Stimulated activated CD8-positive, alpha-beta memory T cell treated with anti-CD3 and anti-CD28 coated beads, Interleukin-12 subunit alpha, Interleukin-12 subunit beta, amount 100 ng/mL, for 4 hours (primary cell): ENCODE results near the gene XAGE1B.
"Not testable (repeated sequence)": the region's sequence is repeated elsewhere in the genome, so short reads cannot be mapped to it uniquely, and the experiment has no call there.

Source experiments
- DNase-seq: peaks from one replicate; pipeline ENCODE4 v3.0.0-alpha.2; 2020; ENCODE audit warnings: low read depth

The XAGE1B gene

GRCh38 chrX:52516987-52517325 is at the start of gene XAGE1B:
TSS of gene XAGE1B (minus strand) at chrX:52517063. CDS start at chrX:52515527, 1,536 bp downstream.
- not testable (repeated sequence) for DNase-seq

DNA sequence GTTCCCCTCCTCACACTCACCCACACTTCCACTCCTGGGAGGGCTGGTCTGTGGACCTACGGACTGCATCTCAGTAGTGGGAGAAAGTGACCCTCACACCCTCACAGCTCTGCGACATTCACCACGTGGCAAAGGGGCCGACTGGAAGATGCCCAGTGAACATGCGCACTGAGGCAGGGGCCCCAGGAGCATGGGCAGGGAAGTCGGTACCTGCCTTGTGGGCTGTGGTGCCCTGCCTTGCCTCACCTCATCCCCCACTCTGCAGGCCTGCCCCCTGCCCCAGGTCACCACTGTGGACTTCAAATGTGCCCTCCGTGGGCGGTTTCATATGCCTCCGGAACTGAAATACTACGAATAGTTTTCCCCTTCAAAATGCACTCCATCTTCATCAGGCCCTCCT is 46.2 kb upstream of the XAGE1B start:
- no peak for DNase-seq

DNA sequence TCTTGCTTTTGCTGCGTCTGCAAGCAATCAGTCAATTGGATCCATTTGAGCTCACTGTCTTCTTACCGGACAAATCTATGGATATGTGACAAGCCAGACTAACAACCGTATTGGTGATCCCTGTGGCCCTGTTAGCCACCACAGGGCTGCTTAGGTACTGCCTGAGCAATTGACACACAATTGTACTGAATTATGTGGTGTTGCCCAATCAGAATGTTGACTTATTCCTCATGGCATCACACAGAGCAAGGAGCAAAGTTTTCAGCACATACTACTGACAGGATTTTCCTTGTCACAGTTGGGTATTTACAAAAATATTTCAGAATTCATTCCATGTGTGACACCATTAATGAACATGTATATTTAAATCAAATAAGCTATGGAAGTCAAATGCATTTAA is 41.3 kb upstream of the XAGE1B start:
- no peak for DNase-seq

DNA sequence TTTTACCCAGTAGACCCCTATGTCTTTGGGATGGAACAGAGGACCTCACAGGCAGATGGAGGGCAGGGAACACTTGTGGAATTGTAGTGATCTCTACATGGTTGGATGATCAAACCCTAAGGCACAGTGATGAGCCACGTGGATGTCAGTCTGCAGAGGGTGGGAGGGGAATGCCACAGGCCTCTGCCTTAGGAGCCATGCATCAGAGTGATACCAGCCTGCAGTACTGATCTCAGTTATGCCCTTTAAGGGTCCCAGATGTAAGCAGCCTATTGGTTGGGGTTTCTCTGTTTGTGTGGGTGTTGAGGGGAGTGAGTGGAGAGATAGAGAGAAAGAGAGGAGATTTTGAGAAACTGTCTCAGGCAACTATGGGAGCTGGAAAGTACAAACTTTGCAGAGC is 39.9 kb upstream of the XAGE1B start:
- DNase-seq, result no peak

GRCh38 chrX:52553995-52554642 is 37.3 kb upstream of the XAGE1B start:
- DNase-seq, result no peak

GRCh38 chrX:52548769-52549168 is 31.9 kb upstream of the XAGE1B start:
- DNase-seq, result not testable (repeated sequence)

GRCh38 chrX:52544147-52544840 is 27.4 kb upstream of the XAGE1B start:
- DNase-seq, result no peak

GRCh38 chrX:52542311-52542710 is 25.4 kb upstream of the XAGE1B start:
- no peak for DNase-seq

DNA sequence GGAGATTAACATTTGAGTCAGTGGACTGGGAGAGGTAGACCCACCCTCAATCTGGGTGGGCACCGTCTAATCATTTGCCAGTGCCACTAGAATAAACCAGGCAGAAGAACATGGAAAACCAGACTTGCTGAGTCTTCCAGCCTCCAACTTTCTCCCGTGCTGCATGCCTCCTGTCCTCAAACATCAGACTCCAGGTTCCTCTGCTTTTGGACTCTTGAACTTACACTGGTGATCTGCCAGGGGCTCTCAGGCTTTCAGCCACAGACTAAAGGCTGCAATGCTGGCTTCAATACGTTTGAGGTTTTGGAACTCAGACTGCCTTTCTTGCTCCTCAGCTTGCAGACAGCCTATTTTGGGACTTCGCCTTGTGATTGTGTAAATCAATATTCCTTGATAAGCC is 24.2 kb upstream of the XAGE1B start:
- not testable (repeated sequence) for DNase-seq

- DNase-seq, result not testable (repeated sequence)
Observed at GRCh38 chrX:52516110-52516986, 515 bp downstream of the XAGE1B start.

DNA sequence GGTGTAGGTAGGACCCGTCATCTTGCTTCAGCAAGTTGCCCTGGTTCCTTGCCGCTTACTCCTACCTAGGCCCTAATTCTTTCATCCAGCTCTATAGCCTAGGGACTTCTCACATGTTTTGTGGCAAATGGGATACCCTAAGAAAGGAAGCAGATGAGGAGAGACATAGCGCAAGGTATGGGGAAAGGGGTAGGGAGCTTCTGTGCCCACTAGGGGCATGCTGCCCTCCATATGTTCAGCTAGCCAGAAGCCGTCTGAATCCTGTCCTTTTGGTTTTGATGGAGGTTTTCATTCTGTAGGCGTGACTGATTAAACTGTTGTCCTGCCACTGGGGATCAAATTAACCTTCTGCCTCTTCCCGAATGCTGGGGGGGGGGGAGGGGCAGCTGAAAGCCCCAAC is 5.7 kb downstream of the XAGE1B start:
- DNase-seq, result not testable (repeated sequence)

DNA sequence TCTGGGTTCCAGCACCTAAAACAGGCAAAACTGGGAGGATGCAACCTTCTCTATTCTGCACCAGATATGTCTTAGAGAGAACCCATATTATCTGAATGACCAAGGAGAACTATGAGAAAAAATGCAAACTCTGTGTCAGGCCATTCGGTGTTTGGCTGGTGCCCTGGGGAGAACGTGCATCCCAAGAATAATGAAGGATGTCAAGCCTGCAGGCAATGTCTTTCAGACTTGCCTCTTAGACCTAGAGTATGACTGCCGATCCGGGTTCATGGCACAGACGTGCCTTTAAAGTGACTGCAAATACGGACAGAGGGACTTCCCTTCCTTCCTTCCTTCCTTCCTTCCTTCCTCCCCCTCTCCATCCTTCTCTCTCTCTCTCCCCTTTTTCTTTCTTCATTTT is 6.9 kb downstream of the XAGE1B start:
- DNase-seq, result no peak

GRCh38 chrX:52507331-52507730 is 9.5 kb downstream of the XAGE1B start:
- no peak for DNase-seq

DNA sequence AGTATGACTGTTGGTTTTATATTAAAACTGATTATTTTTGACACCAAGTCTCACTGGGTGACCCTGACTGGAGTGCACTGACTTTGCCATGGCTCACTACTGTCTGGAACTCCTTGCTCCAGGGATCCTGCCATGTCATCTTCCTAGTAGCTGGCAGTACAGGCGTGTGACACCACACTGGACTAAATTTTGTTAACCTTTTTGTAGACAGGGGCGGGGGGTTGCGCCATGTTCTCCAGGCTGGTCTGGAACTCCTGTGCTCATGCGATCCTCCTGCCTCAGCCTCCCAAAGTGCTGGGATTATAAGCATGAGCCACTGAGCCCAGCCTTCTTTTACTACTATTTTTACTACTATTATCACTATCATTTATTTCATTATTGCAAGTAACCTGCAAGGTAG is 12.3 kb downstream of the XAGE1B start:
- DNase-seq, result no peak

DNA sequence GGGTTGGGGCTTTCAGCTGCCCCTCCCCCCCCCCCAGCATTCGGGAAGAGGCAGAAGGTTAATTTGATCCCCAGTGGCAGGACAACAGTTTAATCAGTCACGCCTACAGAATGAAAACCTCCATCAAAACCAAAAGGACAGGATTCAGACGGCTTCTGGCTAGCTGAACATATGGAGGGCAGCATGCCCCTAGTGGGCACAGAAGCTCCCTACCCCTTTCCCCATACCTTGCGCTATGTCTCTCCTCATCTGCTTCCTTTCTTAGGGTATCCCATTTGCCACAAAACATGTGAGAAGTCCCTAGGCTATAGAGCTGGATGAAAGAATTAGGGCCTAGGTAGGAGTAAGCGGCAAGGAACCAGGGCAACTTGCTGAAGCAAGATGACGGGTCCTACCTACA is 15.5 kb downstream of the XAGE1B start:
- DNase-seq, result not testable (repeated sequence)

GRCh38 chrX:52496419-52496772 is 20.5 kb downstream of the XAGE1B start:
- DNase-seq, result not testable (repeated sequence)

DNA sequence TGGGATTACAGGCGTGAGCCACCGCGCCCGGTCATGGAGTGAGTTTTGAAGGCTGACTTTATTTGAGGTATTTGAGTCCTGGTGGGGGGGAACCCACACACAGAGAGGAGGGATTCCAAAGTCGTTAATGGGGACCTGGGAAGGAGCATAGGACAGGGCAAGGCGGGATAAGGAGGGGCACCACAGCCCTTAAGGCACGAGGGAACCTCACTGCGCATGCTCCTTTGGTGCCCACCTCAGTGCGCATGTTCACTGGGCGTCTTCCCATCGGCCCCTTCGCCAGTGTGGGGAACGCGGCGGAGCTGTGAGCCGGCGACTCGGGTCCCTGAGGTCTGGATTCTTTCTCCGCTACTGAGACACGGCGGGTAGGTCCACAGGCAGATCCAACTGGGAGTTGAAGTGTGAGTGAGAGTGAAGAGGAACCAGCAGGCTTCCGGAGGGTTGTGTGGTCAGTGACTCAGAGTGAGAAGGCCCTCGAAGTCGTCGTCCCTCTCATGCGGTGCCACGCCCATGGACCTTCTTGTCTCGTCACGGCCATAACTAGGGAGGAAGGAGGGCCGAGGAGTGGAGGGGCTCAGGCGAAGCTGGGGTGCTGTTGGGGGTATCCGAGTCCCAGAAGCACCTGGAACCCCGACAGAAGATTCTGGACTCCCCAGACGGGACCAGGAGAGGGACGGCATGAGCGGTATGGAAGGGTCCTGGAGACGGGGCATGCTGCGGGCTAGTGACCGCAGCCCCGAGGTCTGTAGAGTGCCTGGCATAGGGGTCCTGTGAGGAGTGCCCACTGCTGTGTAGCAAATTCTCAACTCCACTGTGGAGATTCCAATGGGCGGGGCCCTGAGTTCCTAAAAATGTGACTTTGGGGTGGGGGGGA is 21.1 kb downstream of the XAGE1B start, which contains the start of gene XAGE1A:
XAGE1A (plus strand) TSS at position 264 of the 874 bp plus-strand sequence. CDS start 1,554 bp downstream, outside the sequence.
- not testable (repeated sequence) for DNase-seq

DNA sequence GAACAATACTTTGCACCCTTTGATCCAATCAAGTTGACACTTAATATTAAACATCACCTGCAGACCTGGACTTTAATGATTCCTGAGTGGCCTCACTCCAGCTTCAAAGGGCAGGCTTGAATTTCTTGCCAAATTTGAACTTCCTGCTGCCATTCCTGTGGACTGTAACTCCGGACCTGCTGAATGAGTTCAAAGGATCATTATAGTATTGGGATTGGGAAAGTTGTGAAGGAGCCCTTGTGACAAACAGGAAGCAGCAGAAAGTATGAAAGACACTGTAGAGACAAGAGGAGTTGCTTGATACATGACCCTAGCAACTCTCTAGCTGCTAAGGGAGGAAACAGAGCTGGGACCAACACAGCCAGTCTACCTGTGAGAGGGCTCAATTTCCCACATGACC is 45.6 kb downstream of the XAGE1B start:
- DNase-seq, result not testable (repeated sequence)
